B cell (primary cell): ENCODE results near the gene FAM168B. TPM values are rescaled to one million over a fixed set of nuclear protein-coding genes. Genes with fewer than 3 reads are reported as not detected.

ENCODE experiments used
- ATAC-seq: fragments of 200-7000 bp; cut with Tn5 transposase; one replicate; pipeline ENCODE4 v1.10.0; 2021; ENCODE audit warnings: low read depth, mild to moderate bottlenecking, moderate number of reproducible peaks, moderate library complexity
- CTCF ChIA-PET: fragments of 350-600 bp; sonication (Branson Sonifier 250); formaldehyde crosslinking; loops from one replicate; lab custom pipeline; 2021; ENCODE audit warnings: antibody characterized with exemption, inconsistent platforms; lab: Charles Lee
- POLR2A ChIA-PET: fragments of 350-600 bp; sonication (Branson Sonifier 250); formaldehyde crosslinking; loops from one replicate; lab custom pipeline; 2021; ENCODE audit warnings: antibody characterized with exemption; lab: Charles Lee
- DNase-seq: peaks from one replicate; pipeline ENCODE4 v3.0.0; 2013
- H2AFZ ChIP-seq: 2 replicates; pipeline ENCODE4 v1.6.1; 2012; ENCODE audit warnings: mild to moderate bottlenecking, low read depth, low read length; ENCODE audit not compliant: insufficient read depth, poor library complexity, severe bottlenecking
- H3K27ac ChIP-seq, 2 donors: 1 replicate in 1 of 2; 2 replicates in 1 of 2; pipeline ENCODE4 v1.5.1; 2012 to 2013; ENCODE audit warnings: low read length in 2 of 2, mild to moderate bottlenecking in 2 of 2, moderate library complexity in 1 of 2
- H3K27me3 ChIP-seq, 4 experiments: fragments of 200-600 bp in 1 of 4; sonication (generic) in 1 of 4; replicated peaks in 1 of 4; 1 replicate in 2 of 4; 2 replicates in 2 of 4; pipeline versions ENCODE4 v1.6.1 to v1.7.0; 2013 to 2016; ENCODE audit warnings: low read length in 3 of 4, mild to moderate bottlenecking in 2 of 4, mixed read lengths in 1 of 4, moderate library complexity in 1 of 4; ENCODE audit not compliant: insufficient read depth in 4 of 4, control insufficient read depth in 3 of 4; ENCODE audit errors: control extremely low read depth in 1 of 4
- H3K36me3 ChIP-seq, 2 experiments: replicated peaks in 1 of 2; 1 replicate in 1 of 2; 2 replicates in 1 of 2; pipeline versions ENCODE4 v1.6.1 to v1.7.1; 2013; ENCODE audit warnings: low read length in 1 of 2; ENCODE audit not compliant: insufficient read depth in 2 of 2, control insufficient read depth in 1 of 2; ENCODE audit errors: control extremely low read depth in 1 of 2, extremely low read depth in 1 of 2
- H3K4me1 ChIP-seq, 2 donors: fragments of 200-600 bp in 1 of 2; sonication (generic) in 1 of 2; 1 replicate in 1 of 2; 2 replicates in 1 of 2; pipeline versions ENCODE4 v1.5.1 to v1.6.1; 2013 to 2017; ENCODE audit warnings: low read length in 2 of 2; ENCODE audit not compliant: control insufficient read depth in 2 of 2, insufficient read depth in 2 of 2
- H3K4me2 ChIP-seq: replicated peaks from 2 replicates; pipeline ENCODE3; 2012; ENCODE audit warnings: mild to moderate bottlenecking, low read depth, low read length; ENCODE audit not compliant: poor library complexity, severe bottlenecking
- H3K4me3 ChIP-seq, 5 experiments: fragments of 200-600 bp in 1 of 5; sonication (generic) in 1 of 5; 1 replicate in 3 of 5; 2 replicates in 2 of 5; pipeline versions ENCODE4 v1.5.1 to v1.7.0; 2011 to 2016; ENCODE audit warnings: low read length in 4 of 5, mild to moderate bottlenecking in 4 of 5, low read depth in 2 of 5, control low read depth in 1 of 5, moderate library complexity in 1 of 5; ENCODE audit not compliant: insufficient read depth in 1 of 5; ENCODE audit errors: control extremely low read depth in 1 of 5, extremely low read depth in 1 of 5
- H3K79me2 ChIP-seq: fragments of 200-600 bp; sonication (generic); one replicate; pipeline ENCODE4 v1.6.0; 2016; ENCODE audit warnings: low read length; ENCODE audit not compliant: control insufficient read depth, insufficient read depth
- H3K9ac ChIP-seq: fragments of 200-600 bp; sonication (generic); 2 replicates; pipeline ENCODE4 v1.6.1; 2017; ENCODE audit warnings: mild to moderate bottlenecking, low read length, moderate library complexity
- H3K9me3 ChIP-seq, 3 donors: one replicate each; pipeline versions ENCODE4 v1.6.1 to v1.7.1; 2013; ENCODE audit warnings: low read length in 2 of 3; ENCODE audit not compliant: control insufficient read depth in 2 of 3, insufficient read depth in 1 of 3; ENCODE audit errors: control extremely low read depth in 1 of 3
- H4K20me1 ChIP-seq: 2 replicates; pipeline ENCODE4 v1.6.0; 2012; ENCODE audit warnings: mild to moderate bottlenecking, low read length; ENCODE audit not compliant: insufficient read depth, control insufficient read depth, poor library complexity, severe bottlenecking
- H3K27ac Mint-ChIP-seq: one replicate; pipeline ENCODE4 v1.8.0; 2021; ENCODE audit warnings: mixed read lengths
- H3K27me3 Mint-ChIP-seq: one replicate; pipeline ENCODE4 v1.8.0; 2021; ENCODE audit warnings: mixed read lengths
- H3K4me1 Mint-ChIP-seq: one replicate; pipeline ENCODE4 v1.8.0; 2021; ENCODE audit warnings: mixed read lengths
- H3K4me3 Mint-ChIP-seq: one replicate; pipeline ENCODE4 v1.8.0; 2021; ENCODE audit warnings: mixed read lengths
- H3K9me3 Mint-ChIP-seq: one replicate; pipeline ENCODE4 v1.8.0; 2022; ENCODE audit warnings: mixed read lengths; ENCODE audit not compliant: insufficient read depth
- EZH2 ChIP-seq: IDR thresholded peaks from 2 replicates; pipeline ENCODE4 v1.6.1; 2012; ENCODE audit warnings: borderline replicate concordance, low read depth, mild to moderate bottlenecking, moderate library complexity, low read length; ENCODE audit not compliant: insufficient read depth, poor library complexity, severe bottlenecking
- WGBS: methylation state at CpG from one replicate; pipeline ENCODE4 v1.1.5; 2013; ENCODE audit warnings: missing lambda C conversion rate; ENCODE audit not compliant: insufficient coverage; 5-methylcytosine and 5-hydroxymethylcytosine counted together
- intact Hi-C: fragments of 100-400 bp; cut with micrococcal nuclease; formaldehyde crosslinking; loops from one replicate; pipeline ENCODE4 v1.10.0; 2022
- polyA minus RNA-seq: library from RNA; depleted of rRNA, polyadenylated mRNA; stranded (reverse); fragments of >200 nt; gene quantifications from 2 replicates; pipeline ENCODE4 v1.2.3, GENCODE V29; 2012
- polyA plus RNA-seq: library from polyadenylated mRNA; depleted of rRNA; stranded (reverse); fragments of >200 nt; gene quantifications from 2 replicates; pipeline ENCODE4 v1.2.3, GENCODE V29; 2012
- total RNA-seq, 2 donors: library from RNA; stranded (reverse); fragments of 120-200 nt in 1 of 2; gene quantifications; 1 replicate in 1 of 2; 2 replicates in 1 of 2; pipeline versions ENCODE4 v1.2.3 to v1.2.4, GENCODE V29; 2013 to 2022
- TF ChIP-seq, protein P1 (sequence below): fragments of 200-600 bp; IDR thresholded peaks from one replicate; pipeline ENCODE4 v1.8.0; 2022; ENCODE audit warnings: antibody characterized with exemption, mild to moderate bottlenecking

FAM168B gene, protein sequence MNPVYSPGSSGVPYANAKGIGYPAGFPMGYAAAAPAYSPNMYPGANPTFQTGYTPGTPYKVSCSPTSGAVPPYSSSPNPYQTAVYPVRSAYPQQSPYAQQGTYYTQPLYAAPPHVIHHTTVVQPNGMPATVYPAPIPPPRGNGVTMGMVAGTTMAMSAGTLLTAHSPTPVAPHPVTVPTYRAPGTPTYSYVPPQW
- total RNA-seq (69.1 and 70.5 TPM in 2 replicates), polyA plus RNA-seq (38.6 and 49.6 TPM in 2 replicates), polyA minus RNA-seq (87.5 and 90.3 TPM in 2 replicates)
- 38.8 TPM for total RNA-seq (2013)

DNA sequence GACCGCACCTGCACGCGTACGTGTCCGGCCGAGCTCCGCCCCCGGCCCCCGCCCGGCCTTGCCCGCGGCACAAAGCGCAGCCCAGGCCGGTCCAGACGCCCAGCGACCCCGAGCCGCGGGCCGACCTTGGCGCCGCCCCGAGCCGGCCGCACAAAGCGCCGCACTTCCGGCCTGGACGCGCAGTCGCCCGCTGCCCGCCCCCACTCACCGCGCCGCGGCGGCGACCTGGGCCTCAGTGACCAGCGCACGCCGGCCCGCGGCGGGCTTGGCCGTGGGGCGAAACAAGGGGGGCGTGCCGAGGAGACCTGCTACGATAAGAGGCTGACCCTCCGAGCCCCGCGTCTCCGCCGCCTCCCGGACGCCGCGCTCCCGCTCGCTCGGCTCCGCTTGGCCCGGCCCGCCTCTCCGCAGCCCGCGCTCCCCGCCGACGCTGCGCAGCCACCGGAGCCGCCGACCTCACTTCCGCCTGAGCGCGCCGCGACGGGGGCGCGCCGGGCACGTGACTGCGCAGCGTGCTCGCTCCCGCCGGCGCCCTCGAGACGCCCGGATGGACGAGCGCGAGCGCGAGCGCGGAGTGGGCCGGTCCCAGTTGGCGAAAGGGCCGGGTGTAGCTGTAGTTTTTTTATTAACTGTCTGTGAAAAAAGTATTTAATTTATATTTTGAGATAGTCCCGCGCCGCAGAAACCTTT is at the start of gene FAM168B:
Gene FAM168B (minus strand): TSS at position 455 of the 690 bp plus-strand sequence. CDS start 10,814 bp downstream, outside the sequence.
- peak within 1 kb of the TSS; percentile 95 for H2AFZ ChIP-seq
- intact Hi-C loops, result loop anchor here (1.0 to 5.0 kb wide), 4 partner anchors 11 to 589 kb away; partner anchors contain the start of gene MZT2A
- no peaks in the 10 kb centered on the region for H3K27me3 Mint-ChIP-seq
- ChIA-PET CTCF (interaction anchor here (0.8 to 3.7 kb wide), 5 partner anchors 10 to 580 kb away, joined by 3 to 26 read pairs (median 4); partner anchors contain the start of gene PLEKHB2), POLR2A (interaction anchor here (0.7 to 3.3 kb wide), 4 partner anchors 12 to 751 kb away, joined by 3 to 37 read pairs (median 4); partner anchors contain the start of genes IMP4 and PLEKHB2)
- DNase-seq (peak; percentile 93), ATAC-seq (peak; percentile 76)
- peaks cover 18% of the 10 kb centered on the region for H3K4me1 Mint-ChIP-seq
- peaks cover 0 to 8% of the 10 kb centered on the region in 2 experiments for H3K36me3 ChIP-seq
- H4K20me1 ChIP-seq, result peaks cover 25% of the 10 kb centered on the region
- peaks cover 55% of the 10 kb centered on the region for H3K79me2 ChIP-seq
- H3K27ac ChIP-seq, result peak within 1 kb of the TSS; percentile 71 to 92
- no peaks in the 10 kb centered on the region for H3K9me3 ChIP-seq
- H3K4me3 ChIP-seq, result peak within 1 kb of the TSS; percentile 67 to 99 (median 80)
- no peaks in the 10 kb centered on the region for H3K27me3 ChIP-seq
- H3K27ac Mint-ChIP-seq, result peak within 1 kb of the TSS; percentile 93
- peak within 1 kb of the TSS; percentile 91 for H3K4me2 ChIP-seq
- H3K9ac ChIP-seq, result peak within 1 kb of the TSS; percentile 97
- TF ChIP-seq EZH2, result no peak
- TF ChIP-seq, protein P1, sequence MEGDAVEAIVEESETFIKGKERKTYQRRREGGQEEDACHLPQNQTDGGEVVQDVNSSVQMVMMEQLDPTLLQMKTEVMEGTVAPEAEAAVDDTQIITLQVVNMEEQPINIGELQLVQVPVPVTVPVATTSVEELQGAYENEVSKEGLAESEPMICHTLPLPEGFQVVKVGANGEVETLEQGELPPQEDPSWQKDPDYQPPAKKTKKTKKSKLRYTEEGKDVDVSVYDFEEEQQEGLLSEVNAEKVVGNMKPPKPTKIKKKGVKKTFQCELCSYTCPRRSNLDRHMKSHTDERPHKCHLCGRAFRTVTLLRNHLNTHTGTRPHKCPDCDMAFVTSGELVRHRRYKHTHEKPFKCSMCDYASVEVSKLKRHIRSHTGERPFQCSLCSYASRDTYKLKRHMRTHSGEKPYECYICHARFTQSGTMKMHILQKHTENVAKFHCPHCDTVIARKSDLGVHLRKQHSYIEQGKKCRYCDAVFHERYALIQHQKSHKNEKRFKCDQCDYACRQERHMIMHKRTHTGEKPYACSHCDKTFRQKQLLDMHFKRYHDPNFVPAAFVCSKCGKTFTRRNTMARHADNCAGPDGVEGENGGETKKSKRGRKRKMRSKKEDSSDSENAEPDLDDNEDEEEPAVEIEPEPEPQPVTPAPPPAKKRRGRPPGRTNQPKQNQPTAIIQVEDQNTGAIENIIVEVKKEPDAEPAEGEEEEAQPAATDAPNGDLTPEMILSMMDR, result no peak
- H3K4me3 Mint-ChIP-seq, result peak within 1 kb of the TSS; percentile 94
- H3K4me1 ChIP-seq, result peaks cover 7 to 16% of the 10 kb centered on the region in 2 donors
- no peaks in the 10 kb centered on the region for H3K9me3 Mint-ChIP-seq
- under 1% methylated on average over 107 of the region's 107 CpGs for WGBS

DNA sequence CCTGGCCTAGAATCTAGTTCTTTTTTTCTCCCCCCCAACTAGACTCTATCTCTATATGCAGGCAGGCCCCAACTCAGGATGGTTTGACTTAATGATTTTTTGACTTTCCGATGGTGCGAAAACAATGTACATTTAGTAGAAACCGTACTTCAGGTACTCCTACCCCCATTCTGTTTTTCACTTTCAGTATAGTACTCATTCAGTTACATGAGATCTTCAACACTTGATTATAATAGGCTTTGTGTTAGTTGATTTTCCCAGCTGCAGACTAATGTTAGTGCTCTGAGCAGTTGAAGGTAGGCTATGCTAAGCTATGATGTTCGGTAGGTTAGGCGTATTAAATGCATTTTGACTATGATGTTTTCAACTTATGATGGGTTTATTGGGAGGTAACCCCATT is 49.6 kb upstream of the FAM168B start:
- Histone ChIP-seq H4K20me1 (peaks cover 4% of the 10 kb centered on the region), H3K9ac (no peak overlapping the region), H3K9me3 (no peaks in the 10 kb centered on the region), H3K27ac (no peak overlapping the region), H3K4me3 (no peak overlapping the region), H3K4me1 (peaks cover 3 to 10% of the 10 kb centered on the region in 2 donors), H3K27me3 (no peaks in the 10 kb centered on the region), H3K79me2 (peaks cover 7% of the 10 kb centered on the region), H2AFZ (no peak overlapping the region), H3K36me3 (peaks cover 1 to 63% of the 10 kb centered on the region in 2 experiments), H3K4me2 (no peak overlapping the region)
- ATAC-seq (no peak), DNase-seq (no peak)
- H3K27me3 Mint-ChIP-seq, result no peaks in the 10 kb centered on the region
- no peak overlapping the region for H3K4me3 Mint-ChIP-seq
- ChIA-PET CTCF (no interaction called here), POLR2A (no interaction called here)
- WGBS, result no CpG with 5 or more reads among the region's 5 CpGs
- no peak overlapping the region for H3K27ac Mint-ChIP-seq
- H3K4me1 Mint-ChIP-seq, result peaks cover 12% of the 10 kb centered on the region
- no peak for TF ChIP-seq EZH2
- TF ChIP-seq, protein P1, result no peak
- intact Hi-C loops, result no loop called here
- no peaks in the 10 kb centered on the region for H3K9me3 Mint-ChIP-seq
